GM20000 (cell line): ENCODE data around the gene PANX1.

Experiments
- DNase-seq: peaks from one replicate; pipeline ENCODE4 v3.0.0; 2012; ENCODE audit warnings: low spot score
- TF ChIP-seq, protein P1 (sequence below): IDR thresholded peaks from 2 replicates; pipeline ENCODE4 v1.5.1; 2012; ENCODE audit warnings: mild to moderate bottlenecking, control low read depth; ENCODE audit errors: extremely low read depth, missing control alignments

PANX1 gene

DNA sequence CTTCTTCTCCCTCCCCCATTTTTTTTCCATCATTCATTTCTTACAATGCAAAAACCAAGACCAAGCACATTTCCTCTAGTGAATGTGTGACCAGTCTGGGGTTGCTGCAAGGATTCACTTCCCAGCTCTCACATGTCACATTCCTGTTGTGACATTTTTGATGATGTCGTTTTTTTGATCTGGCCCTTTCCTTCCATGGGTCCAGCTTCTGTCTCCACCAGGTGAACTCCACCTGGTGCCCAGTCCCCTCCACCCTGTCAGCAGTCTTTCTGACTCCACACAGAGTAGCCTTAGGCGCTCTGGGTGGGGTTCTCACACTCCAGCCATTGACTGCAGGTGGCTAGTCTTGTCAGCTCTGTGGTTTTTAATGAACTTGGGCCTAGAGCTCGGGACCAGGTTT, 15.6 kb downstream of the PANX1 start:
- DNase-seq, result peak; percentile 1
- TF ChIP-seq, protein P1, sequence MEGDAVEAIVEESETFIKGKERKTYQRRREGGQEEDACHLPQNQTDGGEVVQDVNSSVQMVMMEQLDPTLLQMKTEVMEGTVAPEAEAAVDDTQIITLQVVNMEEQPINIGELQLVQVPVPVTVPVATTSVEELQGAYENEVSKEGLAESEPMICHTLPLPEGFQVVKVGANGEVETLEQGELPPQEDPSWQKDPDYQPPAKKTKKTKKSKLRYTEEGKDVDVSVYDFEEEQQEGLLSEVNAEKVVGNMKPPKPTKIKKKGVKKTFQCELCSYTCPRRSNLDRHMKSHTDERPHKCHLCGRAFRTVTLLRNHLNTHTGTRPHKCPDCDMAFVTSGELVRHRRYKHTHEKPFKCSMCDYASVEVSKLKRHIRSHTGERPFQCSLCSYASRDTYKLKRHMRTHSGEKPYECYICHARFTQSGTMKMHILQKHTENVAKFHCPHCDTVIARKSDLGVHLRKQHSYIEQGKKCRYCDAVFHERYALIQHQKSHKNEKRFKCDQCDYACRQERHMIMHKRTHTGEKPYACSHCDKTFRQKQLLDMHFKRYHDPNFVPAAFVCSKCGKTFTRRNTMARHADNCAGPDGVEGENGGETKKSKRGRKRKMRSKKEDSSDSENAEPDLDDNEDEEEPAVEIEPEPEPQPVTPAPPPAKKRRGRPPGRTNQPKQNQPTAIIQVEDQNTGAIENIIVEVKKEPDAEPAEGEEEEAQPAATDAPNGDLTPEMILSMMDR, result no peak

DNA sequence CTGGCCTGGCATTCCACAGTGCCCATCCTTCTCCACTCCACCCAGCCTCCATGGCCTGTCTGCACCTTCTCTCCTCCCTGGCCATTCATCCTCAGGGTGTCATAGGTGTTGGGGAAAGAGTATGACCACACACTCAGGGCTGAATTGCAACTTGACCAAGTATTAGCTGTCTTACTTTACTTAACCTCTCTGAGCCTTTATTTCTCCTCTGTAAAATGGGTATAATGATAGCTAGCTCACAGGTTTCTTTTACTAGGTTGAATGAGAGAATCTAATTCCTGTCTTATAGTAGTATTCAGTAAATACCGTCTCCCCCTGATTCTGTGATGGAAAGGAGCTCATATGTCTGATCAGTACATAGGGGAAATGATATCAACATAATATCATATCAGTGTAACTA, 16.0 kb downstream of the PANX1 start:
- no peak for DNase-seq
- TF ChIP-seq, protein P1, result no peak

DNA sequence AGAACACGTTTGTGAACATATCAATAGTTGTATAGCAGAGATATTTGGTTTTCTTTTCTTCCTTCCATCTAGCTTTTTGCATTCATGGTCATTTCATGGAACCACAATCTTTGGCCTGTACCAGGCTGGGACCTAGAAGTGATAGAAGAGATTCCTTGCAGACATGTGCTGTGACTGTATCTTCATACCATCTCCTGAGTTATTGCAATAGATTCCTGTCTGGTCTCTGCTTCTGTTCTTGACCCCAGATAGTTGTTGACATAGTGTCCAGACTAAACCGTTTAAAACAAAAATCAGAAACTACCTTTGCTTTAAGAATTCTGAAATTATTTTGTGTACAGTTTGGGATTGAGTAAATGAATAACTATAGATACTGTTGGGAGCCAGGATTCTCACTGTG, 16.8 kb downstream of the PANX1 start:
- TF ChIP-seq, protein P1, result no peak
- DNase-seq, result no peak

DNA sequence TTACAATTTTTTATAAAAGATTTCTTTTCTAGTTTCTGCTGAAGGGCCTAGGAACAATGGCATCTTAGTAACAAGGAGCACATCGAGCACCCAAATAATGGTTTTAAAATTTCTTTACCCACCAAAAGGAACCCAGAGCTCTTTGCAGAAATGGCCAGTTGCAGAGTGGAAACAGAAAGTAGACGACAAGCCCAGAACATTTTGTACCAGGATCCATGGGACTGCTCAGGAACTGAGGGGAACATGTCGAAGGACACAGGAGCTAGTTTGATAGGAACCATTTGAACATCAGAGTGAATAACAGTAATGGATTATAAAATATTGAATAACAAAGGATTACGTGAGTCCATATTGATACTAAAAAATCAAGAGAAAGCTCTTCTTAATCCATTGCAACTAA, 17.3 kb downstream of the PANX1 start:
- DNase-seq, result no peak
- TF ChIP-seq, protein P1, result no peak

DNA sequence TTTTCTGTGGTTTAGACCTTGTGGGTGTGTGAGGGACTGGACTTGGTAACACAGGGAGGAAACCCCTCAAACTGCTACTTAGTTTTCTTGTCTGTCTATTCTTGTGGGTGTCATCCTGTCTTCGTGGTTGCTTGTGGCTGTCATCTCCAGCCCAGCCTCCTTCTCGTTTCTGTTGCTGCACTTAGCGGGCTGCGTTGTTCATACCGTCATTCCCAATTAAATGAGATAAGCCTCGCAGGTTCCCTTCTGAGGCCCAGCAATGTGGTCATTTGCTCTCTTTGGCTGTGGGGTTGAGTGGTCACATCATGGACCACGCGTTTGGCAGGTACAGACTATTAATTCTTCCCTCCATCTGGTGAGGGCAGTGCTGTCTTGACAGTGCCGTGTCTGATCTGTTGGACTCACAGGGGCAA, 18.8 kb downstream of the PANX1 start:
- TF ChIP-seq, protein P1, result no peak
- DNase-seq, result no peak

DNA sequence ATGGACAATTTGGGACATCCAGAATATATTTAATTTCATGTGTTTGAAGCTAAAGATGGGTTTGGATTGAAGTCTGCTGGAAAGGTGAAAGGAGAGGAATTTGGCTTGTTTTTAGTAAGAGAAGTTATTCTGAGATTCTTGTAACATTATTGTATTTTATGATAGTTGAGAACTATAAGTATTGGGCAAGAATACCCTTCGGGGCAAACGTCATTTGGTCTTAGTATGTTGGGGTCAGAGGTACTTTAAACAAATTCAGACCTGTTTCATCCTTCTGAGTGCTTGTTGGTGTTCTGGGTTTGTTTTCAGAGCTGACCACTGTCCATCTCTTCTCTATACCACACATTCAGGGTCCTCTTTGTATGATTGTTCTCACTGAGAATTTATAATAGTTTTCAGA, 19.5 kb downstream of the PANX1 start:
- TF ChIP-seq, protein P1, result no peak
- DNase-seq, result no peak

DNA sequence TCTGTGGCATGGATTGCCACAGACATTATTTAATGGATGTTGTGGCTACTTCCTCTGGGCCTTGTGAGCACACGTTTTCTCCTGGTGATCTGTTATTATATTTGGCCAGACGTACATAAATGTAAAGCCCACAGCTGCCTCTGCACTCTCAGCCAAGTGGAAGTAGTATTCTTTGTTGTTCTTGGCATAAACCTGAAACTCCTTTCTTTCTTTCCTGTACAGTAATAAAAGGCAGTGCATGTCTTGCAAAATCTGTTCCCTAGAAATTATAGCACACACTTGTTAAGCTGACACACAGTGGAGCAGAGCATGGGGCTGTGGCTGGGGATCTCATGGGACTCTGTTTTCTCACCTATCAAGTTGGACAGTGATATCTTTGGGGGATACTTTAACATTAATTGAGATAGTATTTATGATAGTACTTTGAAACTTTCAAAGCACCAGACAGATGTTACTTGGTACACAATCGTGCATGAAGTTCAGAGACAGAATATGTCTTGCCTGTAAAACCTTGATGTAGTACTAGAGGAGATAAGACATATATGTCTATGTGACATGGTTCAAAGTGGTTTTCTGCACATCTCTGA, 20.9 kb downstream of the PANX1 start:
- TF ChIP-seq, protein P1, result no peak
- DNase-seq, result no peak
